VCaP (cell line): ENCODE measurements around the gene SLCO4A1.

Experiments
- H3K27ac ChIP-seq: fragments of 450-650 bp; 2 replicates; pipeline ENCODE4 v1.5.1; 2017
- CTCF ChIP-seq: fragments of 450-650 bp; conservative IDR thresholded peaks from 2 replicates; pipeline ENCODE4 v1.5.1; 2017; ENCODE audit warnings: mild to moderate bottlenecking, moderate library complexity

The SLCO4A1 gene

GRCh38 chr20:62667530-62668440 lies 25.5 kb downstream of the SLCO4A1 start:
- peak overlapping the region; percentile 78 for H3K27ac ChIP-seq

GRCh38 chr20:62668441-62669027 lies 26.2 kb downstream of the SLCO4A1 start:
- TF ChIP-seq CTCF: peak; percentile 89
- H3K27ac ChIP-seq: no peak overlapping the region

More at GRCh38 chr20:62667530-62668440, 25.5 kb downstream of the SLCO4A1 start:
- TF ChIP-seq CTCF: no peak

GRCh38 chr20:62669249-62669648 lies 26.9 kb downstream of the SLCO4A1 start:
- no peak overlapping the region for H3K27ac ChIP-seq
- no peak for TF ChIP-seq CTCF

- TF ChIP-seq CTCF: no peak
- no peak overlapping the region for H3K27ac ChIP-seq
These were observed 27.9 kb downstream of the SLCO4A1 start for GRCh38 chr20:62670156-62670555.

GRCh38 chr20:62670998-62671397 lies 28.7 kb downstream of the SLCO4A1 start:
- no peak for TF ChIP-seq CTCF
- H3K27ac ChIP-seq: no peak overlapping the region

- no peak for TF ChIP-seq CTCF
- H3K27ac ChIP-seq: no peak overlapping the region
These were observed 29.5 kb downstream of the SLCO4A1 start for GRCh38 chr20:62671765-62672164.

- H3K27ac ChIP-seq: no peak overlapping the region
- TF ChIP-seq CTCF: no peak
These were observed 32.1 kb downstream of the SLCO4A1 start for GRCh38 chr20:62674370-62674769.
